CD14-positive monocyte (primary cell): ENCODE data around the gene RAPGEF1. TPM values are rescaled to one million over a fixed set of nuclear protein-coding genes. Genes with fewer than 3 reads are reported as not detected.

Source experiments
- DNase-seq, 3 donors: peaks; one replicate each; pipeline ENCODE4 v3.0.0-alpha.2; 2011 to 2022
- H2AFZ ChIP-seq: 2 replicates; pipeline ENCODE4 v1.6.0; 2012; ENCODE audit warnings: mild to moderate bottlenecking, low read depth, low read length, inconsistent platforms; ENCODE audit not compliant: insufficient read depth, poor library complexity, severe bottlenecking
- H3K27ac ChIP-seq, 2 donors: 1 replicate in 1 of 2; 2 replicates in 1 of 2; pipeline ENCODE4 v1.5.1; 2012 to 2013; ENCODE audit warnings: low read length in 2 of 2, control low read depth in 1 of 2, inconsistent platforms in 1 of 2, low read depth in 1 of 2, mild to moderate bottlenecking in 1 of 2
- H3K27me3 ChIP-seq, 2 donors: one replicate each; pipeline versions ENCODE4 v1.6.0 to v1.6.1; 2011 to 2013; ENCODE audit warnings: low read length in 2 of 2; ENCODE audit not compliant: control insufficient read depth in 2 of 2, insufficient read depth in 2 of 2
- H3K36me3 ChIP-seq, 2 donors: replicated peaks in 1 of 2; 1 replicate in 1 of 2; 2 replicates in 1 of 2; pipeline versions ENCODE4 v1.5.1 to v1.6.1; 2012 to 2013; ENCODE audit warnings: low read length in 2 of 2, control low read depth in 1 of 2, inconsistent platforms in 1 of 2, mild to moderate bottlenecking in 1 of 2; ENCODE audit not compliant: insufficient read depth in 2 of 2, control insufficient read depth in 1 of 2
- H3K4me1 ChIP-seq, 2 donors: 1 replicate in 1 of 2; 2 replicates in 1 of 2; pipeline versions ENCODE4 v1.5.1 to v1.6.1; 2012 to 2013; ENCODE audit warnings: low read length in 2 of 2, control low read depth in 1 of 2, inconsistent platforms in 1 of 2, mild to moderate bottlenecking in 1 of 2, moderate library complexity in 1 of 2; ENCODE audit not compliant: insufficient read depth in 2 of 2, control insufficient read depth in 1 of 2
- H3K4me2 ChIP-seq: replicated peaks from 2 replicates; pipeline ENCODE3; 2012; ENCODE audit warnings: low read length, moderate library complexity, mild to moderate bottlenecking; ENCODE audit not compliant: poor library complexity, severe bottlenecking; ENCODE audit errors: extremely low read depth
- H3K4me3 ChIP-seq, 3 experiments: fragments of 200-600 bp in 1 of 3; sonication (generic) in 1 of 3; replicated peaks in 1 of 3; 1 replicate in 2 of 3; 2 replicates in 1 of 3; pipeline ENCODE4 v1.5.1; 2011 to 2013; ENCODE audit warnings: low read length in 3 of 3, mild to moderate bottlenecking in 3 of 3, control low read depth in 2 of 3, low read depth in 2 of 3, inconsistent platforms in 1 of 3, moderate library complexity in 1 of 3
- H3K79me2 ChIP-seq: 2 replicates; pipeline ENCODE4 v1.6.0; 2012; ENCODE audit warnings: mild to moderate bottlenecking, control low read depth, inconsistent platforms, low read length, moderate library complexity; ENCODE audit not compliant: insufficient read depth
- H3K9ac ChIP-seq: 2 replicates; pipeline ENCODE4 v1.6.0; 2017; ENCODE audit warnings: low read length, mild to moderate bottlenecking; ENCODE audit not compliant: insufficient read depth, poor library complexity, severe bottlenecking
- H3K9me3 ChIP-seq, 2 donors: replicated peaks in 1 of 2; 1 replicate in 1 of 2; 2 replicates in 1 of 2; pipeline versions ENCODE4 v1.5.1 to v1.6.1; 2012 to 2013; ENCODE audit warnings: low read length in 2 of 2, control low read depth in 1 of 2; ENCODE audit not compliant: control insufficient read depth in 1 of 2, insufficient read depth in 1 of 2
- H4K20me1 ChIP-seq: 2 replicates; pipeline ENCODE4 v1.6.0; 2012; ENCODE audit warnings: mild to moderate bottlenecking, low read length, control low read depth, moderate library complexity; ENCODE audit not compliant: insufficient read depth
- H3K27ac Mint-ChIP-seq, 7 donors: one replicate each; pipeline ENCODE4 v1.8.0; 2020; ENCODE audit warnings: mild to moderate bottlenecking in 7 of 7, mixed read lengths in 7 of 7, moderate library complexity in 6 of 7, inconsistent platforms in 2 of 7
- H3K27me3 Mint-ChIP-seq, 3 donors: one replicate each; pipeline ENCODE4 v1.8.0; 2021 to 2022; ENCODE audit warnings: low read depth in 3 of 3, mild to moderate bottlenecking in 3 of 3, mixed read lengths in 3 of 3, moderate library complexity in 3 of 3, inconsistent platforms in 1 of 3
- H3K36me3 Mint-ChIP-seq, 2 donors: one replicate each; pipeline ENCODE4 v1.8.0; 2020; ENCODE audit warnings: mixed read lengths in 2 of 2, inconsistent platforms in 1 of 2, mild to moderate bottlenecking in 1 of 2
- H3K4me1 Mint-ChIP-seq: one replicate; pipeline ENCODE4 v1.8.0; 2020; ENCODE audit warnings: mild to moderate bottlenecking, mixed read lengths
- H3K4me3 Mint-ChIP-seq, 2 donors: one replicate each; pipeline ENCODE4 v1.8.0; 2020; ENCODE audit warnings: mild to moderate bottlenecking in 2 of 2, mixed read lengths in 2 of 2, moderate library complexity in 1 of 2
- H3K9me3 Mint-ChIP-seq, 7 donors: one replicate each; pipeline ENCODE4 v1.8.0; 2020 to 2022; ENCODE audit warnings: mixed read lengths in 7 of 7, mild to moderate bottlenecking in 6 of 7, moderate library complexity in 6 of 7, inconsistent platforms in 2 of 7
- WGBS: methylation state at CpG from one replicate; pipeline ENCODE4 v1.1.5; 2013; ENCODE audit warnings: missing lambda C conversion rate; ENCODE audit not compliant: insufficient coverage; 5-methylcytosine and 5-hydroxymethylcytosine counted together
- intact Hi-C, 2 donors: fragments of 100-400 bp; cut with micrococcal nuclease; formaldehyde crosslinking; loops; one replicate each; pipeline versions ENCODE4 v1.15.0 to v1.15.1; 2023
- polyA plus RNA-seq, 3 donors: library from polyadenylated mRNA; depleted of rRNA in 1 of 3; unstranded in 2 of 3; stranded (reverse) in 1 of 3; fragments of 300-500 nt in 2 of 3; fragments of >200 nt in 1 of 3; fragmentation: Illumina TruSeq in 2 of 3; gene quantifications; 1 replicate in 2 of 3; 2 replicates in 1 of 3; pipeline ENCODE4 v1.2.3, GENCODE V29; 2012 to 2021
- TF ChIP-seq, protein P1 (sequence below): fragments of 200-600 bp; IDR thresholded peaks from one replicate; pipeline ENCODE4 v1.8.0; 2022; ENCODE audit warnings: antibody characterized with exemption, mild to moderate bottlenecking

The RAPGEF1 gene
- polyA plus RNA-seq, 3 donors = 1.7 to 71.7 (median 3.0) TPM

DNA sequence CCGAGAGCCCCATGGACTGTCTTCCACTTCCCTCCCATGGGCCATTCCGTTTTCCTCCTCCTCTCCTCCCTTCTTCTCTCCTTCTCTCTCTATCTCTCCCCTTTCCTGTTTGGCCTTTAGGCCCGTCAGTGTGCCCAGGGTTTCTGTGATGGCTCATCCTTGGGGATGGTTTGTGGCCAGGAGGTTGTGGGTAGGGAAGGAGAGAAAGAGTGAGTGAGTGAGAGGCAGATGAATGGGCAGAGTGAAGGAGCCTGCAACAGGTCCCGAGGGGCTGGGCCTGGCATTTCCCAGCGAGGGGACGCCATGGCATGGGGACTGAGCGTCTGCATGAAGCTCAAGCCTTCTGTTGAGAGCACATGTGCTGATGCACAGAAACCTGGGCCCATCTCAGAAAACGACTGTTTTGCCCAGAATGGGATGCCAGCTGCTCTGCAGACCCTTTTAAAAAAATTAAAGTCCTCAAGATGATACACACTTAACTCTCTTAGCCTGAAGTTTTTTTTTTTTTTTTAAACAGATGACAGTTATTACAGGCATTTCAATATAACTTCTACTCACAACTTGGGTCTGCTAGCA lies 125.4 kb downstream of the RAPGEF1 start:
- Histone ChIP-seq H3K27ac (peak overlapping the region in 1 of 2 donors; percentile 17), H3K4me2 (no peak overlapping the region), H3K9me3 (no peaks in the 10 kb centered on the region), H4K20me1 (peaks cover 14% of the 10 kb centered on the region), H3K79me2 (no peaks in the 10 kb centered on the region), H3K9ac (no peak overlapping the region), H3K4me1 (no peaks in the 10 kb centered on the region), H2AFZ (no peak overlapping the region), H3K27me3 (no peaks in the 10 kb centered on the region), H3K36me3 (peaks cover 81 to 100% of the 10 kb centered on the region in 2 donors), H3K4me3 (no peak overlapping the region)
- Mint-ChIP-seq H3K27ac (peak overlapping the region in 2 of 7 donors; percentile 2 to 49), H3K4me3 (no peak overlapping the region), H3K27me3 (no peaks in the 10 kb centered on the region), H3K9me3 (peaks cover 0 to 2% (median 0%) of the 10 kb centered on the region in 7 donors), H3K4me1 (peaks cover 14% of the 10 kb centered on the region), H3K36me3 (peaks cover 97% of the 10 kb centered on the region in 2 donors)
- DNase-seq = no peak
- TF ChIP-seq, protein P1, sequence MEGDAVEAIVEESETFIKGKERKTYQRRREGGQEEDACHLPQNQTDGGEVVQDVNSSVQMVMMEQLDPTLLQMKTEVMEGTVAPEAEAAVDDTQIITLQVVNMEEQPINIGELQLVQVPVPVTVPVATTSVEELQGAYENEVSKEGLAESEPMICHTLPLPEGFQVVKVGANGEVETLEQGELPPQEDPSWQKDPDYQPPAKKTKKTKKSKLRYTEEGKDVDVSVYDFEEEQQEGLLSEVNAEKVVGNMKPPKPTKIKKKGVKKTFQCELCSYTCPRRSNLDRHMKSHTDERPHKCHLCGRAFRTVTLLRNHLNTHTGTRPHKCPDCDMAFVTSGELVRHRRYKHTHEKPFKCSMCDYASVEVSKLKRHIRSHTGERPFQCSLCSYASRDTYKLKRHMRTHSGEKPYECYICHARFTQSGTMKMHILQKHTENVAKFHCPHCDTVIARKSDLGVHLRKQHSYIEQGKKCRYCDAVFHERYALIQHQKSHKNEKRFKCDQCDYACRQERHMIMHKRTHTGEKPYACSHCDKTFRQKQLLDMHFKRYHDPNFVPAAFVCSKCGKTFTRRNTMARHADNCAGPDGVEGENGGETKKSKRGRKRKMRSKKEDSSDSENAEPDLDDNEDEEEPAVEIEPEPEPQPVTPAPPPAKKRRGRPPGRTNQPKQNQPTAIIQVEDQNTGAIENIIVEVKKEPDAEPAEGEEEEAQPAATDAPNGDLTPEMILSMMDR = no peak
- intact Hi-C loops = no loop called here
- 97% methylated on average over 6 of the region's 8 CpGs for WGBS

DNA sequence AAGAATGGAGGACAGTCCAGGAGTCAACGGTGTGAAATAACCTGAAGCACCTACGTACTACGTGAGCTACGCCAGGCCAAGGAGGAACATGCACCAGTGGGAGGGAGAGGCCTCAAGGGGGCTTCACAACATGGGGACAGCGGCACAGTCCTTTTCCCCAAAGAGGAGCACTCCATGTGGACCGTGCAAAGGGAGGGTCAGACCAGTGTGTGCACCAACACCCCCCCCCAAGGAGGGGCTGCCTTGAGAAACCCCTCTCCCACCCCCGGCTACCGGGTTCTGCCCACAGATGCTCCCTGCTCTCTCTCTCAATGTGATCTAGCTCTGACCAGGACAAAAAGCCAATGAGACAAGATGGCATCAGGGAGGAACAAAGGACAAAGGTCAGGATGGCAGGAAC lies 126.0 kb downstream of the RAPGEF1 start:
- H3K9ac ChIP-seq = no peak overlapping the region
- Mint-ChIP-seq H3K4me3 (no peak overlapping the region), H3K4me1 (peaks cover 14% of the 10 kb centered on the region), H3K9me3 (peaks cover 0 to 2% (median 0%) of the 10 kb centered on the region in 7 donors), H3K36me3 (peaks cover 97% of the 10 kb centered on the region in 2 donors), H3K27me3 (no peaks in the 10 kb centered on the region), H3K27ac (no peak overlapping the region)
- WGBS = 96% methylated on average over 7 of the region's 8 CpGs
- H3K36me3 ChIP-seq = peaks cover 81 to 100% of the 10 kb centered on the region in 2 donors
- H3K9me3 ChIP-seq = no peaks in the 10 kb centered on the region
- peaks cover 14% of the 10 kb centered on the region for H4K20me1 ChIP-seq
- TF ChIP-seq, protein P1 = no peak
- H3K4me1 ChIP-seq = no peaks in the 10 kb centered on the region
- H3K4me3 ChIP-seq = no peak overlapping the region
- DNase-seq = no peak
- no peaks in the 10 kb centered on the region for H3K27me3 ChIP-seq
- no peak overlapping the region for H2AFZ ChIP-seq
- intact Hi-C loops = no loop called here
- no peak overlapping the region for H3K4me2 ChIP-seq
- H3K27ac ChIP-seq = no peak overlapping the region
- no peaks in the 10 kb centered on the region for H3K79me2 ChIP-seq
